Testis (tissue), 2 donors: ENCODE data around the gene CCR5.
"Not testable (repeated sequence)": the region's sequence is repeated elsewhere in the genome, so short reads cannot be mapped to it uniquely, and the experiment has no call there.

Source experiments
- POLR2A ChIP-seq: fragments of 450-650 bp; IDR thresholded peaks from one replicate; pipeline ENCODE4 v1.6.1; 2017; ENCODE audit warnings: antibody characterized with exemption, mild to moderate bottlenecking, moderate library complexity
- TF ChIP-seq, protein P1 (sequence below), 3 experiments: fragments of 450-650 bp in 2 of 3; fragments of 200-600 bp in 1 of 3; sonication (generic) in 1 of 3; IDR thresholded peaks; one replicate each; pipeline ENCODE4 v1.5.1; 2016 to 2019; ENCODE audit warnings: antibody characterized with exemption in 3 of 3, mild to moderate bottlenecking in 2 of 3, moderate library complexity in 1 of 3

- TF ChIP-seq POLR2A: not testable (repeated sequence)
- TF ChIP-seq, protein P1, sequence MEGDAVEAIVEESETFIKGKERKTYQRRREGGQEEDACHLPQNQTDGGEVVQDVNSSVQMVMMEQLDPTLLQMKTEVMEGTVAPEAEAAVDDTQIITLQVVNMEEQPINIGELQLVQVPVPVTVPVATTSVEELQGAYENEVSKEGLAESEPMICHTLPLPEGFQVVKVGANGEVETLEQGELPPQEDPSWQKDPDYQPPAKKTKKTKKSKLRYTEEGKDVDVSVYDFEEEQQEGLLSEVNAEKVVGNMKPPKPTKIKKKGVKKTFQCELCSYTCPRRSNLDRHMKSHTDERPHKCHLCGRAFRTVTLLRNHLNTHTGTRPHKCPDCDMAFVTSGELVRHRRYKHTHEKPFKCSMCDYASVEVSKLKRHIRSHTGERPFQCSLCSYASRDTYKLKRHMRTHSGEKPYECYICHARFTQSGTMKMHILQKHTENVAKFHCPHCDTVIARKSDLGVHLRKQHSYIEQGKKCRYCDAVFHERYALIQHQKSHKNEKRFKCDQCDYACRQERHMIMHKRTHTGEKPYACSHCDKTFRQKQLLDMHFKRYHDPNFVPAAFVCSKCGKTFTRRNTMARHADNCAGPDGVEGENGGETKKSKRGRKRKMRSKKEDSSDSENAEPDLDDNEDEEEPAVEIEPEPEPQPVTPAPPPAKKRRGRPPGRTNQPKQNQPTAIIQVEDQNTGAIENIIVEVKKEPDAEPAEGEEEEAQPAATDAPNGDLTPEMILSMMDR (IDR thresholded peaks at IDR 0.05): not testable (repeated sequence)
These were observed 32.2 kb downstream of the CCR5 start for GRCh38 chr3:46402902-46403301.
